Activated T-cell treated with anti-CD3 and anti-CD28 coated beads, Interleukin-2, amount 50 U/mL, for 72 hours (primary cell): ENCODE results near the gene ST7L. TPM values are rescaled to one million over a fixed set of nuclear protein-coding genes. Genes with fewer than 3 reads are reported as not detected.

Experiments used
- ATAC-seq, 2 donors: fragments of 150-1000 bp; cut with Tn5 transposase; replicated peaks in 1 of 2; 2 replicates each; pipeline ENCODE4 v1.10.0; 2021; ENCODE audit warnings: moderate library complexity in 2 of 2, mild to moderate bottlenecking in 1 of 2
- DNase-seq, 2 donors: peaks; one replicate each; pipeline ENCODE4 v3.0.0; 2021 to 2022; ENCODE audit warnings: mixed read lengths in 1 of 2
- H3K27ac Mint-ChIP-seq: one replicate; pipeline ENCODE4 v1.8.0; 2022; ENCODE audit warnings: mild to moderate bottlenecking, moderate library complexity, mixed read lengths
- H3K27me3 Mint-ChIP-seq: one replicate; pipeline ENCODE4 v1.8.0; 2022; ENCODE audit warnings: low read depth, mixed read lengths
- H3K36me3 Mint-ChIP-seq, 2 donors: one replicate each; pipeline ENCODE4 v1.8.0; 2022; ENCODE audit warnings: mixed read lengths in 2 of 2, mild to moderate bottlenecking in 1 of 2; ENCODE audit not compliant: insufficient read depth in 2 of 2
- H3K4me1 Mint-ChIP-seq: one replicate; pipeline ENCODE4 v1.8.0; 2022; ENCODE audit warnings: low read depth, mixed read lengths
- H3K4me3 Mint-ChIP-seq, 2 donors: one replicate each; pipeline ENCODE4 v1.8.0; 2022; ENCODE audit warnings: mild to moderate bottlenecking in 2 of 2, mixed read lengths in 2 of 2, moderate library complexity in 2 of 2
- H3K9me3 Mint-ChIP-seq, 2 donors: one replicate each; pipeline ENCODE4 v1.8.0; 2022; ENCODE audit warnings: mixed read lengths in 2 of 2
- total RNA-seq, 2 donors: library from RNA; stranded (reverse); gene quantifications; one replicate each; pipeline ENCODE4 v1.2.3, GENCODE V29; 2022

ST7L gene
- total RNA-seq, 2 donors from 2014 or later, result 17.4 to 18.6 TPM

- Mint-ChIP-seq H3K4me3 (no peak overlapping the region), H3K4me1 (no peaks in the 10 kb centered on the region), H3K36me3 (no peaks in the 10 kb centered on the region), H3K9me3 (no peaks in the 10 kb centered on the region), H3K27me3 (no peaks in the 10 kb centered on the region), H3K27ac (no peak overlapping the region)
- no peak for DNase-seq
- no peak for ATAC-seq
Observed at GRCh38 chr1:112536561-112536960, 82.4 kb downstream of the ST7L start.

- ATAC-seq (no peak), DNase-seq (no peak)
- Mint-ChIP-seq H3K36me3 (no peaks in the 10 kb centered on the region), H3K4me1 (no peaks in the 10 kb centered on the region), H3K9me3 (no peaks in the 10 kb centered on the region), H3K27ac (no peak overlapping the region), H3K27me3 (no peaks in the 10 kb centered on the region), H3K4me3 (no peak overlapping the region)
Observed at GRCh38 chr1:112533029-112533428, 85.9 kb downstream of the ST7L start.

- no peak for DNase-seq
- H3K4me1 Mint-ChIP-seq, result no peaks in the 10 kb centered on the region
- no peak overlapping the region for H3K27ac Mint-ChIP-seq
- no peaks in the 10 kb centered on the region for H3K27me3 Mint-ChIP-seq
- no peaks in the 10 kb centered on the region for H3K9me3 Mint-ChIP-seq
- ATAC-seq, result no peak
- H3K36me3 Mint-ChIP-seq, result no peaks in the 10 kb centered on the region
- H3K4me3 Mint-ChIP-seq, result no peak overlapping the region
Observed at GRCh38 chr1:112532064-112532463, 86.9 kb downstream of the ST7L start.

- no peak for ATAC-seq
- no peaks in the 10 kb centered on the region for H3K36me3 Mint-ChIP-seq
- H3K27me3 Mint-ChIP-seq, result no peaks in the 10 kb centered on the region
- no peaks in the 10 kb centered on the region for H3K9me3 Mint-ChIP-seq
- DNase-seq, result no peak
- no peak overlapping the region for H3K4me3 Mint-ChIP-seq
- H3K4me1 Mint-ChIP-seq, result no peaks in the 10 kb centered on the region
- H3K27ac Mint-ChIP-seq, result no peak overlapping the region
Observed at GRCh38 chr1:112530832-112531231, 88.1 kb downstream of the ST7L start.

- DNase-seq (no peak), ATAC-seq (no peak)
- Mint-ChIP-seq H3K4me3 (no peak overlapping the region), H3K4me1 (no peaks in the 10 kb centered on the region), H3K36me3 (no peaks in the 10 kb centered on the region), H3K27ac (no peak overlapping the region), H3K9me3 (no peaks in the 10 kb centered on the region), H3K27me3 (no peaks in the 10 kb centered on the region)
Observed at GRCh38 chr1:112529301-112529700, 89.6 kb downstream of the ST7L start.

- H3K27me3 Mint-ChIP-seq, result no peaks in the 10 kb centered on the region
- no peak overlapping the region for H3K4me3 Mint-ChIP-seq
- ATAC-seq (no peak), DNase-seq (no peak)
- H3K27ac Mint-ChIP-seq, result no peak overlapping the region
- no peaks in the 10 kb centered on the region for H3K36me3 Mint-ChIP-seq
- no peaks in the 10 kb centered on the region for H3K4me1 Mint-ChIP-seq
- no peaks in the 10 kb centered on the region for H3K9me3 Mint-ChIP-seq
Observed at GRCh38 chr1:112528076-112528475, 90.9 kb downstream of the ST7L start.

- DNase-seq, result no peak
- Mint-ChIP-seq H3K4me1 (no peaks in the 10 kb centered on the region), H3K27ac (no peak overlapping the region), H3K27me3 (no peaks in the 10 kb centered on the region), H3K4me3 (no peak overlapping the region), H3K9me3 (no peaks in the 10 kb centered on the region), H3K36me3 (no peaks in the 10 kb centered on the region)
- no peak for ATAC-seq
Observed at GRCh38 chr1:112527266-112528010, 91.5 kb downstream of the ST7L start.

GRCh38 chr1:112524986-112525385, 94.0 kb downstream of the ST7L start:
- Mint-ChIP-seq H3K36me3 (no peaks in the 10 kb centered on the region), H3K27me3 (no peaks in the 10 kb centered on the region), H3K27ac (no peak overlapping the region), H3K4me1 (no peaks in the 10 kb centered on the region), H3K4me3 (no peak overlapping the region), H3K9me3 (no peaks in the 10 kb centered on the region)
- ATAC-seq (no peak), DNase-seq (no peak)

- H3K4me1 Mint-ChIP-seq, result no peaks in the 10 kb centered on the region
- DNase-seq (no peak), ATAC-seq (no peak)
- no peaks in the 10 kb centered on the region for H3K36me3 Mint-ChIP-seq
- H3K27ac Mint-ChIP-seq, result no peak overlapping the region
- no peaks in the 10 kb centered on the region for H3K27me3 Mint-ChIP-seq
- no peaks in the 10 kb centered on the region for H3K9me3 Mint-ChIP-seq
- H3K4me3 Mint-ChIP-seq, result no peak overlapping the region
Observed at GRCh38 chr1:112524251-112524650, 94.7 kb downstream of the ST7L start.

GRCh38 chr1:112522621-112523020, 96.3 kb downstream of the ST7L start:
- Mint-ChIP-seq H3K27me3 (no peaks in the 10 kb centered on the region), H3K4me1 (no peaks in the 10 kb centered on the region), H3K9me3 (no peaks in the 10 kb centered on the region), H3K36me3 (no peaks in the 10 kb centered on the region), H3K4me3 (no peak overlapping the region), H3K27ac (no peak overlapping the region)
- no peak for ATAC-seq
- no peak for DNase-seq

GRCh38 chr1:112520166-112520565, 98.8 kb downstream of the ST7L start:
- Mint-ChIP-seq H3K4me1 (no peaks in the 10 kb centered on the region), H3K4me3 (no peak overlapping the region), H3K27ac (no peak overlapping the region), H3K9me3 (no peaks in the 10 kb centered on the region), H3K36me3 (no peaks in the 10 kb centered on the region), H3K27me3 (no peaks in the 10 kb centered on the region)
- ATAC-seq (no peak), DNase-seq (no peak)

GRCh38 chr1:112518186-112518585, 100.8 kb downstream of the ST7L start:
- Mint-ChIP-seq H3K4me1 (no peaks in the 10 kb centered on the region), H3K36me3 (no peaks in the 10 kb centered on the region), H3K27ac (no peak overlapping the region), H3K9me3 (no peaks in the 10 kb centered on the region), H3K4me3 (no peak overlapping the region), H3K27me3 (no peaks in the 10 kb centered on the region)
- DNase-seq, result no peak
- ATAC-seq, result no peak

- no peak for DNase-seq
- no peaks in the 10 kb centered on the region for H3K27me3 Mint-ChIP-seq
- no peak overlapping the region for H3K27ac Mint-ChIP-seq
- no peaks in the 10 kb centered on the region for H3K9me3 Mint-ChIP-seq
- no peaks in the 10 kb centered on the region for H3K36me3 Mint-ChIP-seq
- no peak for ATAC-seq
- no peak overlapping the region for H3K4me3 Mint-ChIP-seq
- no peaks in the 10 kb centered on the region for H3K4me1 Mint-ChIP-seq
Observed at GRCh38 chr1:112517646-112518045, 101.3 kb downstream of the ST7L start.

GRCh38 chr1:112517231-112517630, 101.7 kb downstream of the ST7L start:
- DNase-seq (no peak), ATAC-seq (no peak)
- Mint-ChIP-seq H3K4me1 (no peaks in the 10 kb centered on the region), H3K36me3 (no peaks in the 10 kb centered on the region), H3K27ac (no peak overlapping the region), H3K9me3 (no peaks in the 10 kb centered on the region), H3K27me3 (no peaks in the 10 kb centered on the region), H3K4me3 (no peak overlapping the region)
